HG03565 (cell line): ENCODE measurements around the gene PLRG1.
A peak's percentile ranks its signal among the peaks of the same experiment; 100 is the strongest.

ENCODE experiments used
- ATAC-seq: cut with Tn5 transposase; IDR thresholded peaks from one replicate; pipeline ENCODE4 v1.9.1; 2021; ENCODE audit warnings: mild to moderate bottlenecking, moderate library complexity; ENCODE audit not compliant: unreplicated experiment

PLRG1 gene

DNA sequence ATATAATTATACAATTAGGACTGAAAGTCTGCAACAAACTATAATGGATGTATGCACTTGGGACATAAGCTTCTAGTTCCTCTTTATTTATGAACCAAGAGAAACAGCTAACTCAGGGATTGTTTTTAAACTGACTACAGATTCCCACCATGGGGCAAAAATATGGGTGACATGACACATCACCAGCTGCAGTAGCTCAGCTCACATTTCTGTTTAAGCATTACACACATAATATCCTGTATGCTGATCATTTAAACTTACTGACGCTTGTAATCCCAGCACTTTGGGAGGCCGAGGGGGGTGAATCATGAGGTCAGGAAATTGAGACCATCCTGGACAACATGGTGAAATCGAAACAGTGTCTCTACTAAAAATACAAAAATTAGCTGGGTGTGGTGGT is 24.1 kb upstream of the PLRG1 start:
- no peak for ATAC-seq

DNA sequence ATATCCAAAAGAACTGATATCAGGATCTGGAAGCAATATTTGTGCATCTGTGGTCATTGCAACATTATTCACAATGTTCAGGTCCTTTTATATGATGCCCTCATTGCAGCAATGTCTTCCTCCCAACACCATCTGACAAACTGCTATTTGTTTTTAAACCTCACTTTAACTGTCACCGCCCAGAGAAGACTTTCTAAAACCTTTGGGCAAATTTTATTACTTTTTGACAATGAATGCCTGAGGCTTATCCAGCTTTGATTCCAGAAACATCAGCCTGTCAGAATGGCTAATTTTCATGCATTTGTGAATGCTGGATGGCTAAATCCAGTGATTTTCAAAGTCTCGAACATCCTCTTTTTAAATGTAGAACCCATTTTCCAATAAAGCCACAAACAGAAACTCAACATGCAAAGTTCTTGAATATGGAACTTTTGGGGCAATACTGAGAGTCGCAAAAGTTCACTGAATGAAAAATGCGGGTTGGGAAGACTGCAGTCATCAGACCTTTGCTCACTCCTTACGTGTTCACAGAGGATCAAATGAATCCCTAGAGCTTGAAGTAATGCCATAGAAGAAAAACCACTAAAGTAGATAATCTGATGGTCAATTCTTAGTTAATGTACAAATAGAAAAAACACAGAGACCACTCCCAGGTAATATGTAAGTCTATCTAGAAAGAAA is 23.1 kb upstream of the PLRG1 start:
- ATAC-seq, result no peak

DNA sequence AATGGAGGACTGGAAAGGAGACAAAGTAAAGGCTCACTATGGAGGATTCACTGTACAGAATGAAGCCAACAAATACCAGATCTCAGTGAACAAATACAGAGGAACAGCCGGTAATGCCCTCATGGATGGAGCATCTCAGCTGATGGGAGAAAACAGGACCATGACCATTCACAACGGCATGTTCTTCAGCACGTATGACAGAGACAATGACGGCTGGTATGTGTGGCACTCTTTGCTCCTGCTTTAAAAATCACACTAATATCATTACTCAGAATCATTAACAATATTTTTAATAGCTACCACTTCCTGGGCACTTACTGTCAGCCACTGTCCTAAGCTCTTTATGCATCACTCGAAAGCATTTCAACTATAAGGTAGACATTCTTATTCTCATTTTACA is 19.4 kb upstream of the PLRG1 start:
- no peak for ATAC-seq

DNA sequence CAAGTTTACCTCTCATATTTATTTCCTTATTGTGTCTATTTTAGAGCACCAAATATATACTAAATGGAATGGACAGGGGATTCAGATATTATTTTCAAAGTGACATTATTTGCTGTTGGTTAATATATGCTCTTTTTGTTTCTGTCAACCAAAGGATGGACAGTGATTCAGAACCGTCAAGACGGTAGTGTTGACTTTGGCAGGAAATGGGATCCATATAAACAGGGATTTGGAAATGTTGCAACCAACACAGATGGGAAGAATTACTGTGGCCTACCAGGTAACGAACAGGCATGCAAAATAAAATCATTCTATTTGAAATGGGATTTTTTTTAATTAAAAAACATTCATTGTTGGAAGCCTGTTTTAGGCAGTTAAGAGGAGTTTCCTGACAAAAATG is 18.8 kb upstream of the PLRG1 start:
- no peak for ATAC-seq

DNA sequence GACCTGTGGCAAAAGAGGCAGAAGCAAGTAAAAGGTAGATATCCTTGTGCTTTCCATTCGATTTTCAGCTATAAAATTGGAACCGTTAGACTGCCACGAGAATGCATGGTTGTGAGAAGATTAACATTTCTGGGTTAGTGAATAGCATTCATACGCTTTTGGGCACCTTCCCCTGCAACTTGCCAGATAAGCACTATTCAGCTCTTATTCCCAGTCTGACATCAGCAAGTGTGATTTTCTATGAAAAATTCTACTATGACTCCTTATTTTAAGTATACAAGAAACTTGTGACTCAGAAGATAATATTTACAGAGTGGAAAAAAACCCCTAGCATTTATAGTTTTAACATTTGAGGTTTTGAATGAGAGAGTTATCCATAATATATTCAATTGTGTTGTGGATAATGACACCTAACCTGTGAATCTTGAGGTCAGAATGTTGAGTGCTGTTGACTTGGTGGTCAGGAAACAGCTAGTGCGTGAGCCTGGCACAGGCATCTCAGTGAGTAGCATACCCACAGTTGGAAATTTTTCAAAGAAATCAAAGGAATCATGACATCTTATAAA is 16.5 kb upstream of the PLRG1 start:
- ATAC-seq, result no peak

DNA sequence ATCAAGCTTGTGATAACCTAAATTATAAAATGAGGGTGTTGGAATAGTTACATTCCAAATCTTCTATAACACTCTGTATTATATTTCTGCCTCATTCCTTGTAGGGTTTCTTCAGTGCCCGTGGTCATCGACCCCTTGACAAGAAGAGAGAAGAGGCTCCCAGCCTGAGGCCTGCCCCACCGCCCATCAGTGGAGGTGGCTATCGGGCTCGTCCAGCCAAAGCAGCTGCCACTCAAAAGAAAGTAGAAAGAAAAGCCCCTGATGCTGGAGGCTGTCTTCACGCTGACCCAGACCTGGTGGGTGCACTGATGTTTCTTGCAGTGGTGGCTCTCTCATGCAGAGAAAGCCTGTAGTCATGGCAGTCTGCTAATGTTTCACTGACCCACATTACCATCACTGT is 15.5 kb upstream of the PLRG1 start:
- ATAC-seq, result no peak

DNA sequence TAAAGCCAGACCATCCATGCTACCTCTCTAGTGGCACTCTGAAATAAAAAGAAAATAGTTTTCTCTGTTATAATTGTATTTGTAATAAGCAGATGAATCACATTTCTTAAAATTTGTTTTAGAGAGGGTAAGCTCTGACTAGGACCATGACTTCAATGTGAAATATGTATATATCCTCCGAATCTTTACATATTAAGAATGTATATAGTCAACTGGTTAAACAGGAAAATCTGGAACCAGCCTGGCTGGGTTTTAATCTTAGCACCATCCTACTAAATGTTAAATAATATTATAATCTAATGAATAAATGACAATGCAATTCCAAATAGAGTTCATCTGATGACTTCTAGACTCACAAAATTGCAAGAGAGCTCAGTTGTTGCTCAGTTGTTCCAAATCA is 14.1 kb upstream of the PLRG1 start:
- ATAC-seq, result no peak

DNA sequence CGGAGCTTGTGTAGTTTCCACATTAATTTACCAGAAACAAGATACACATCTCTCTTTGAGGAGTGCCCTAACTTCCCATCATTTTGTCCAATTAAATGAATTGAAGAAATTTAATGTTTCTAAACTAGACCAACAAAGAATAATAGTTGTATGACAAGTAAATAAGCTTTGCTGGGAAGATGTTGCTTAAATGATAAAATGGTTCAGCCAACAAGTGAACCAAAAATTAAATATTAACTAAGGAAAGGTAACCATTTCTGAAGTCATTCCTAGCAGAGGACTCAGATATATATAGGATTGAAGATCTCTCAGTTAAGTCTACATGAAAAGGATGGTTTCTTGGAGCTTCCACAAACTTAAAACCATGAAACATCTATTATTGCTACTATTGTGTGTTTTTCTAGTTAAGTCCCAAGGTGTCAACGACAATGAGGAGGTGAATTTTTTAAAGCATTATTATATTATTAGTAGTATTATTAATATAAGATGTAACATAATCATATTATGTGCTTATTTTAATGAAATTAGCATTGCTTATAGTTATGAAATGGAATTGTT is 12.6 kb upstream of the PLRG1 start, which contains the start of gene FGB:
Gene FGB (plus strand): TSS at position 315 of the 558 bp plus-strand sequence. CDS start 8 bp downstream, at position 323.
- no peak for ATAC-seq

DNA sequence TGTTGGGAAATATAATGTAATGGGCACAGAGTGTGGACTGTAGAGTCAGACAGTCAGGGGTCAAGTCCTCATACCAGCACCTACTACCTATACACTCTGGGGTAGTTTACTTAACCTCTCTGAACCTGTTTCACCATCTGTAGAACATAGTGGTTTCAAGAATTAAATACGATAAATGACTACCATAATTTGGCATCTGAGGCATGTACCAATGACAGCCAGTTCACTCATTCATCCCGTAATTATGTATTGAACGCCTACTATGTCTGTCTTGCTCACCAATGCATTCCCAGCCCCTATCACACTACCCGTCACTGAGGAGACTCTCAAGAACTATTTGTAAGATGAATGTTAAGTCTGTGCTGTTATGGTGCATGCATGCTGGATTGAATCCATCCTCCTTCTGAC is 10.6 kb upstream of the PLRG1 start:
- no peak for ATAC-seq

DNA sequence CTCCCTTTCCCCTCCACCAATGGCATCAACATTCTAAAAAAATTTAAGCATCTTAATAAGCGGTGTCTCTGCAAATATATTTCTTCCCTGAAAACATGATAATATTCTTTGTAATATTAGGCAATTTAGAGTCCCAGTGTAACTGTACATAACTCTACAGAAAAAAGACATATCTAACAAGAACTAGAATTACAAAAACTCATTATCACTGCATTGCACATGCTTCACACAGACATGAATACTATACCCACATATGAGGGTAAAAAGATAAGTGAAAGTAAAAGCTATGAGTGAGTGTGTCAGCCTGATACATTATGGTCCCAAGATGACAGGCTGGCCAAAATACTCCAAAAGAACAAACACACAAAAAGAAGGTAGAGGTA is 10.2 kb upstream of the PLRG1 start:
- no peak for ATAC-seq

DNA sequence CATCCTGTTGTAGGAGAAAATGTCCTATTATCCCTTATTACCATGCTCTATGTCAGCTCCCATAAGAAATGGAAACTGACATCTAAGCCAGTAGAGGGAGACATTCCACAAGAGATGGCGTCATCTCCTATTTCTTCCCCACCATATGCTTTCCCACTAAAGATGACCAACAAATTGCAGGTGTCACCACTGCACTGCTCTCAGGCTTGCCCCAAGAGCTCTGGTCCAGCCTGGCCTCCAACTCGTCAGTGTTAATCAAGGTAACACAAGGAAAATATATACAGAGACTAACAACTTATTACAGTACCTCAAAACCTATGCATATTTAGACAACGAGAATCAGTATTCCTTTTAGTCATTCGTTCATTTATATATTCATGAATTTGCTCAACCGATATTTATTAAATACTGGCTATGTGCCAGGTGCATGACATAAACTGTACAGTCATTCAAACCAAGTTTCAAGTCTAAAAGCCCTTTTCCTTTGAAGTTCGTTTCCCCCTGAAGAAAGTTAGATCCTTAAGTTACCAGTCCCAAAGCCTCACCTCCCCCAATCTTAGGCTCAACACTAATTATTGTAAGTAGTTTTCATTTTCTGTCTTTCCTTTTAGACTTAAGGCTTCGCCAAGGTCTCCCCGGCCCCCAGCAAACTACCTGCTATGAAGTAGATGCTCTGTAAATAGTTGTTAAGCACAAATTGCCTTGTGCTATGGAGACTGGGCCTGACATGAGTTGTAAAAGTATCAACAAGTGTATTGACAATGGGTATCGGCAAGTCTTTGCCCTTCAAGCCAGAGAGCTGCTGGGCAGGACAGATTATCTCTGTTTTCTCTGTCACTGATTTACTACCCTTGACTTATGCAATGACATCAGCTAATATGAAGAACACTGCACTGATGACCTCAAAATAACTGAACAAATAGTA is 9.6 kb upstream of the PLRG1 start:
- ATAC-seq, result peak; percentile 85

DNA sequence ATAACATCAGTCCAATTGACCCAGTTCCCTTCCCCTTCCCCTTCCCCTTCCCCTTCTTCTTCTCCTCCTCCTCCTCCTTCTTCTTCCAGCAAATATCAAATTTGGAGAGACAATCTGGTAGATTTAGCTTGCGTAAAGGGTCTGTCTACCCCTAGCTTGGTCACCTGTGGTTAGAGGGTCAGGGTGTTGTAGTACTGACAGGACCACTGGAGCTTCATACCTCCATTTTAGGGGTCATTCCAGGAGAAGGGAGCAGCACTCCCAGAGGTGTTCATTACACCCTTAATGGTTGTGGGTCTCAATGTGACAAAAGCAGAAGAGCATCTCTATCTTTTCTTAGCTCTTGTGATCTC is 8.9 kb upstream of the PLRG1 start:
- ATAC-seq, result peak; percentile 15

DNA sequence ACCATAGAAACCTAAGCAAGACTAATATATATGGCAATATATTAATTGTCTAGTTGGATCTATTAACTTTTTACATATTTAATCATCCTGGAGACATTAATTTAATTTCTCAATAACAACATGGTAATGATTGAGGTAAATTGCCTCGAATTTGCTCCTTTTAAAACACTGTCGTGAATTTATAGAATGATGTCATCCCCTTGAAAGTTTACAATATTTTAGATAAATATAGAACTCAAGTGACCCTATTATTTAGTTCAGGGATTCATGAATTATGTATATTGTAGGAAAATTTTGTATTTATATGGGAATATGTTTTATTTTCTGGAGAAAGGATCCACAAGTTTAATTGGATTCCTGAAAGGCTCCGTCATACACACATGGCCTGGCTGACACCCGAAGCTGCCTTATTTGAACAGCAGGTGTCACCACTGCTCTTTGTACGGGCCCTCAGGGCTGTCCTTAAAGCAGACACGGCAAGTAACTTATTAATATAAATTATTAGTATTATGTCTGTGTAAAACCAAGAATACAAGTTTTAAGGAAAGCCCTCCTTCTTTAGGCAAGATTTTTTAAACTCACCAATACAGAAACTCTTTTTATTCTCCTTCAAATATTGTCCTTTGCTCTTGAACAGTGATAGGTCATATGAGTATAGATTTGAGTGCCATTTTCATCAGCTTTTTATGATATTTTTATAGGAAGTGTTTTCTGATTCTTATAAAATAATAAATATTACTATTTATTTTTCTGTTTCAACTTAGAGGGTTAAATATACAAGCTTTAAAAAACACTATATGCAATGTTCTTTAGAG is 1.9 kb upstream of the PLRG1 start:
- peak; percentile 38 for ATAC-seq

DNA sequence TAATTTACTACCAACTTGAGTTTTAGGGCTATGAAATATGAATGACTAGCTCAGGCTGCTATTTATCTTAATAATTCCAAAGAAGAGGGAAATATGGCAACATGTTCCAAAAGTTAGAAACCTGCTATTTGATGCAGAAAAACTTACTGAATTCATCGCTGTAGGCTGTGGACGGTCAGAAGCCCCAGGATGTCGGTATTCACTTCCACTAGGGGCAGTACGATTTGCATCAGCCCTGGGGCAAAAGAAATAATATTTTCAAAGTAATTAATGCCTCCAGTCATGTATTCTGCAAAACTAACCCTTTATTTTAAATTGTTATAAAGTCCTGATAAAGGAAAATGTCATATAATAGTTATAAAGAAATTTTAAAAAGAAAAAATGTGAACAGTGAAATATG is 4.5 kb downstream of the PLRG1 start:
- no peak for ATAC-seq

DNA sequence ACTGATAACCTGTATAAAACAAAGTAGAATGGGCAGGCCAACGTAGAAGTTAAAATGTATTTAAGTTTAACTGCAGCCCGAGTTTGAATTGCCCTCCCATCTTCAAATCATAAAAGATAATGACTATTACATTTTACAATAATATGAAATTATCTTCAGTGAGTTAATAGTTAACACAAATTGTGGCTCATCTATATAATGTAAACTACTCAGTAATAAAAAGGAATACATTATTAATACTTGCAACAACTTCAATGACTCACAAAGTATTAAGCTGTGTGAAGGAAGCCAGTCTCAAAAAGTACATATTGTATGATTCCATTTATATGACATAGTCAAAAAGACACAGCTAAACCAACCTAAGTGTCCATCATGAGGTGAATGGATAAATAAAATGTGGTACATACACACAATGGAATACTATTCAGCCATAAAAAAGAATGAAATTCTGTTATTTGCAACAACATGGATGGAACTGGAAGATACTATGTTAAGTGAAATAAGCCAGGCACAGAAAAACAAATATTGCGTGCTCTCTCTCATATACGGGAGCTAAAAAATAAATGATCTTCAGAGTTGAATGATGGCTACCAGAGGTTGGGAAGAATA is 7.8 kb downstream of the PLRG1 start:
- no peak for ATAC-seq

DNA sequence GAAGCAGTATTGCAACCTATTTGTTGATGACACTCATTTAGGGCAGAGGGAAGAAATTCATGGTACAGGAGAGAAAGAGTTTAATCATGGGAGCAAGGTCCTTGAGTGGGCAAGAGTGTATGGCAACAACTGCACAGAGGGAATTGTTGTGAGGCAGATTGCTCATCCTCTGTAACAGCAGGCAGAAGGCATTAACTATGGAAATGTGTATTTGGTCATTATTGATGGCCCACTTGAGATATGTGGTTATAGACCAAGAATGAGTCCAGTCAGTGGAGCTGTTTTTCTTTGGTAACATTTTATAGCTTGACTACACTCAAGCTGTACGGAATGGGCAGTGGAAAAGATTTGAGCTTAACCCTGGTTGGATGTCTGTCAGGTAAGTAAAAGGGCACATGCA is 15.9 kb downstream of the PLRG1 start:
- ATAC-seq, result no peak

DNA sequence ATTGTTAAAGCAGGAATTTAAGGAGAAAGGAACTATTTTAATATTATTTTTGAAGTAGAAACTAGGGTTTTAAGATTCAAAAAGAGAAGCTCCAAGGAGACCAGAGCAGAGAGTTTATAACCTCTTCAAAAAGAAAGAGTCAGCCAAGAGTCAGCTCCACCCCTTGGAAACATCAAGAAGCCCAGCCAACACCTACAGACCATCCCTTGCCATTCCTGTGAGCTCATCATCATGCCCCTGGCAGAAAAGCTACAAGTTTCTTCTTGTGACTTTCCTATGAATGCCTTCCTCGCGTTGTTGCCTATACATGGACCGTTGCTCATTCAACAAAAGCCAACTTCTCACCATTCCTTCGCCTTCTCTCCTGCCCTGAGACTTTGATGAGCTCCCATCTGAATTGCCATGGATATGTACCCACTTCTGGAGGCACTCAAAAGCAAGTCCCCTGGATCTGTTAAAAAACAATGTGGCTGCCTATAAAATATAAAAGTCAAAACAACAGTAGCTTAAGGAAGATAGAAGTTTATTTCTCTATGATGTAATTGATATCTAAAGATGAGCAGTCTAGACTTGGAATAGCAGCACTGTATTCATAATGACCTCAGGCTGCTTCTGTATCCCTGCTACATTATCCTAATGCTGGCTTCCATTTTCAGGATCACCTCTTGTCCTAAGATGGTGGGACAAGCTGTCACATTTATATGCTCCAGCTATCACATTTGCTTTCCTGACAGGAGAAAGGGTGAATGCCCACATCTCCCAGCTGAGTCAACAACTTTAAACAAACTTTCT is 20.3 kb downstream of the PLRG1 start:
- no peak for ATAC-seq

DNA sequence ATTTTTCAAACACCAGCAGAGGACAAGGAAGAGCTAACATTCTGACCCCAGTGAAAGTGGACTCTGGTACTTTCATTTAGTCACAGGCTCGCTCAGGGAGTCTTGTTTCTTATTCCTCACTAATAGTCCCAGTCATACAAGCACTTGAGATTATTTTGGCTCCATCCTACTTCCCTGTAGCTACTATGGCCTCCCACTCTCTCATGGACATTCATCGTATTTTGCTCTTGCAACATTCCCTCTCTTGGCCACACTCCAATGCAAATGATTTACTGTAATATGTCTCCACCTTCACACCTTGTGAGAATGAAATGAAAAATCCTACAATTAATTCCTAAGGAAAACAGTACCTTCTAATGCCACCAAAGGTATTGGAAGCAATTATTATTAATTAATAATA is 21.3 kb downstream of the PLRG1 start:
- no peak for ATAC-seq

DNA sequence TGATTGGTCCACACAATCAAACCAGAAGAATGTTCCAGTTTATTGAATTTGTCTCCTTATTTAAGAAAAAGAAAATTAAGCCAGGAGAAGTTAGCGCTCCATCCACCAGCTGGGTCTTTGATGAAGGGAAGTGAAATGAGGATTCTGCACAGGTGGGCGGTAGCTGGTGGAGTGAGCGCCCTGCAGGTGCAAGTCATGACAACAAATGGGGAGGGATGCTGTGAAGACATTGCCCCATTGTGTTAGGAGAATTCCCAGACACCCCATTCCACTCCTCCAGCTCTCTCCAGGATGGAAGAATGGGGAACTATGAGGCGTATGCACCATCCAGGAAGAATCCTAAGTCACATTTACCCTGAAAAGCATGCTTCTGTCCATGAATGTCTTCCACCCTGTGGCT is 22.9 kb downstream of the PLRG1 start:
- ATAC-seq, result no peak

DNA sequence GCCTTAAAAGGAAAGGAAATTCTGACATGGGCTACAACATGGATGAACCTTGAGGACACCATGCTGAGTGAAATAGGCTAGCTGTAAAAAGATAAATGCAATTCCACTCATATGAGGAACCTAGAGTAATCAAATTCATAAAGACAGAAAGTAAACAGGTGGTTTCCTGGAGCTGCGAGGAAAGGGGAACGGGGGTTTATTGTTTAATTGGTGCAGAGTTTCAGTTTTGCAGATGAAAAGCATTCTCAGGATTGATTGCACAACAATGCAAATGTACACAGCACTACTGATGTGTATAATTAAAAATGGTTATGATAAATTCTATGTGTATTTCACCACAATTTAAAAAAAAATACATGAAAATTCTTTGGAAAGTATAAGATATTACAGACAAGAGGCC is 24.0 kb downstream of the PLRG1 start:
- ATAC-seq, result no peak
